ENCODE data around the gene USP11.
A peak's percentile ranks its signal among the peaks of the same experiment; 100 is the strongest.

Gene USP11

GRCh38 chrX:47240619-47241018 lies 7.8 kb downstream of the USP11 start:
- TF ChIP-seq GATA2 (IDR thresholded peaks at IDR 0.05; ENCODE audit: low read depth, low read length), result no peak
- TF ChIP-seq GATA3 (IDR thresholded peaks at IDR 0.05; ENCODE audit: low read depth, low read length), result no peak

DNA sequence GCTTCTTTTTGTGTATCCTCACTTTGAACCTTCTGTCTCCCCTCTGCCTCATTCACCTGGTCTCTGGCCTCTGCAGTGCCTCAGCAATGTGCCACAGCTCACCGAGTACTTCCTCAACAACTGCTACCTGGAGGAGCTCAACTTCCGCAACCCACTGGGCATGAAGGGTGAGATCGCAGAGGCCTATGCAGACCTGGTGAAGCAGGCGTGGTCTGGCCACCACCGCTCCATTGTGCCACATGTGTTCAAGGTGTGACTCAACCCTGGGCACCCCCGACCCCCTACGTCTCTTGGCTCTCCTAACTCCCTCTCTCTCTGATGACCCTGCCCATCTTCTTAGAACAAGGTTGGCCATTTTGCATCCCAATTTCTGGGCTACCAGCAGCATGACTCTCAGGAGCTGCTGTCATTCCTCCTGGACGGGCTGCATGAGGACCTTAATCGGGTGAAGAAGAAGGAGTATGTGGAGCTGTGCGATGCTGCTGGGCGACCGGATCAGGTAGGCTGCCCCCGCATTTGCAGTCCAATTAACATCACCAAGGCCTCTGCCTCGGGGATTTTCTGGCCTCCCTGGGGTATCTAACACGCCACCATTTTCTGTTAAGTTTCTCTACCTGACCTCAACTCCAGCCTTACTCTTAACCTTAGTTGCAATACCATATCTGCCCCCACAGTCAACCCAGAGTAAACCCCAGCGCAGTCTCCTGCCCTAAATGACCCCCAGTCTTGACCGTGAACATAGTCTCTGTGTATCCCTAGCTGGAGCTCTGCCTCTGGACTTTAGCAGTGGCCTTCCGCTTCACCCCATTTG lies 8.6 kb downstream of the USP11 start:
- TF ChIP-seq GATA2 (IDR thresholded peaks at IDR 0.05; ENCODE audit: low read depth, low read length), result no peak
- TF ChIP-seq GATA3 (IDR thresholded peaks at IDR 0.05; ENCODE audit: low read depth, low read length), result no peak

GRCh38 chrX:47242321-47242720 lies 9.5 kb downstream of the USP11 start:
- TF ChIP-seq GATA2 (IDR thresholded peaks at IDR 0.05; ENCODE audit: low read depth, low read length) (no peak), GATA3 (IDR thresholded peaks at IDR 0.05; ENCODE audit: low read depth, low read length) (no peak)

DNA sequence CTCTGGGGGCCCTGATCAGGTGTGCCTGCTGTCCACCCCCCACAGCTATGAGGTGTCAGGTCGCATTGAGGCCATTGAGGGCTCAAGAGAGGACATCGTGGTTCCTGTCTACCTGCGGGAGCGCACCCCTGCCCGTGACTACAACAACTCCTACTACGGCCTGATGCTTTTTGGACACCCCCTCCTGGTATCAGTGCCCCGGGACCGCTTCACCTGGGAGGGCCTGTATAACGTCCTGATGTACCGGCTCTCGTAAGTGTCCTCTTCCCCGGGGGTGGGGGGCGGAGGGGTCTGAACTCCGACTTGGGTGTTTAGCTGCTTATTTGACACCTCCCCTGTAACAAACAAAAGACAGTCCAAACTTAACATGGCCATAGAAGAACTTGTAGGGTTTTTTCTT lies 10.5 kb downstream of the USP11 start:
- TF ChIP-seq GATA2 (IDR thresholded peaks at IDR 0.05; ENCODE audit: low read depth, low read length), result no peak
- TF ChIP-seq GATA3 (IDR thresholded peaks at IDR 0.05; ENCODE audit: low read depth, low read length), result no peak

DNA sequence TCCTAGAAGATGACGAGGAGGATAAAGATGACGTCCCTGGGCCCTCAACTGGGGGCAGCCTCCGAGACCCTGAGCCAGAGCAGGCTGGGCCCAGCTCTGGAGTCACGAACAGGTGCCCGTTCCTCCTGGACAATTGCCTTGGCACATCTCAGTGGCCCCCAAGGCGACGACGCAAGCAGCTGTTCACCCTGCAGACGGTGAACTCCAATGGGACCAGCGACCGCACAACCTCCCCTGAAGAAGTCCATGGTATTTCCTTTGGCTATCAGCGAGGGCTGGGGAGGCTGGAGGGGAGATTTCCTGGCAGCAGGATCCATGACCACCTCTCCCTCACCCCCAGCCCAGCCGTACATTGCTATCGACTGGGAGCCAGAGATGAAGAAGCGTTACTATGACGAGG lies 11.9 kb downstream of the USP11 start:
- no peak for TF ChIP-seq GATA2 (IDR thresholded peaks at IDR 0.05; ENCODE audit: low read depth, low read length)
- no peak for TF ChIP-seq GATA3 (IDR thresholded peaks at IDR 0.05; ENCODE audit: low read depth, low read length)

GRCh38 chrX:47245156-47245555 lies 12.3 kb downstream of the USP11 start:
- no peak for TF ChIP-seq GATA2 (IDR thresholded peaks at IDR 0.05; ENCODE audit: low read depth, low read length)
- no peak for TF ChIP-seq GATA3 (IDR thresholded peaks at IDR 0.05; ENCODE audit: low read depth, low read length)

DNA sequence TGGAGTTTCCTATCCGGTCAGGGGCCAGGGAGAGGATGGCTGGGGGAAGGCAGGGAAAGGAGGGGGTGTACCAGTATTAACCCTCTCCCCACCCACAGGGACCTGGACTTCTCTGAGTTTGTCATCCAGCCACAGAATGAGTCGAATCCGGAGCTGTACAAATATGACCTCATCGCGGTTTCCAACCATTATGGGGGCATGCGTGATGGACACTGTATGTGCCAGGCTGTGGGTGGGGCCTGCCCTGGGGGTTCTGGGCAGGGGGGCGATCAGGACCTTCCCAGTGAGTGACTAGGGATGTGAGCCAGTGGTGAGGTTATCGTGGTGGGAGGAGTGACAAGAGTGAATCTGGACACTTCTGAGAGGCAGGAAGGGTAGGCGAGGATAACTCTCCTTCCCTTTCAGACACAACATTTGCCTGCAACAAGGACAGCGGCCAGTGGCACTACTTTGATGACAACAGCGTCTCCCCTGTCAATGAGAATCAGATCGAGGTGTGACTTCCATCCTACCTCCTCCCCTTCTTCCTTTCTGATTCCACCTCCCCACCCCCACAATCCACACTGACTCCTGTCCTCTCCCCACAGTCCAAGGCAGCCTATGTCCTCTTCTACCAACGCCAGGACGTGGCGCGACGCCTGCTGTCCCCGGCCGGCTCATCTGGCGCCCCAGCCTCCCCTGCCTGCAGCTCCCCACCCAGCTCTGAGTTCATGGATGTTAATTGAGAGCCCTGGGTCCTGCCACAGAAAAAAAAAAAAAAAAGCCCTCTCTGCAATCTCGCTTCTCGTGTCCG lies 14.6 kb downstream of the USP11 start:
- TF ChIP-seq GATA3 (IDR thresholded peaks at IDR 0.05; ENCODE audit: low read depth, low read length) (no peak), GATA2 (IDR thresholded peaks at IDR 0.05; ENCODE audit: low read depth, low read length) (no peak)

DNA sequence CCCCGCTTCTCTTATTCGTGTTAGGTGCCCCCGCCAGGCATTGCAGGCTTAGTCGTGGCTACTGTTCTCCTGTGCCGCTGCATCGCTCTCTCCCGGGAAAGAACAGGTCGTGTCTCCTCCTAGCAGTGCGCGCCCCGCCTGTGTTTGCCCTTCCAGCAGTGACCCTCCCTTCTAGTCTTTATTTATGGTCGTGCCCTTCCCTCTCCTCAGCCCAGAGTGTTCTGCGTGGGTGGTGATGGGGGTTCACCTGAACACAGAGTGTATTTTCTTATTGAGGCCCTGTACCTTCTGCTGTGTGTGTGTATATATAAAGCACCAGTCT lies 15.2 kb downstream of the USP11 start:
- TF ChIP-seq GATA3 (IDR thresholded peaks at IDR 0.05; ENCODE audit: low read depth, low read length) (no peak), GATA2 (IDR thresholded peaks at IDR 0.05; ENCODE audit: low read depth, low read length) (no peak)

DNA sequence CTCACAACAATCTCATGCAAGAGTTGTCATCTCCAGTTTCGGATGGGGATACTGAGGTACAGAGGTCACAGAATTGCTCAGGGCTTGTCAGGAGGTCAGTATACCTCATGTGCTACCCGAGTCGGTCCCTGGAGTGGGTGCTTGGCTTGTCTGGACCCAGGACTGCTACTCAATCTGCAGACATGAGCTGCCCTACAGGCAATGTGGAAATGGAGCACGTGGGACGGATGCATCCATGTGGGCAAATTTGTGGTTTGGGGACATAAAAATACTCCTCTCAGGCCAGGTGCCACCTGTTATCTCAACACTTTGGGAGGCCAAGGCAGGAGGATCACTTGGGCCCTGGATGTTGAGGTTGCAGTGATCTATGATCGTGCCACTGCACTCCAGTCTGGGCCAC lies 15.8 kb downstream of the USP11 start:
- TF ChIP-seq GATA3 (IDR thresholded peaks at IDR 0.05; ENCODE audit: low read depth, low read length), result no peak
- TF ChIP-seq GATA2 (IDR thresholded peaks at IDR 0.05; ENCODE audit: low read depth, low read length), result no peak

GRCh38 chrX:47250017-47250347 lies 17.2 kb downstream of the USP11 start:
- TF ChIP-seq GATA2 (IDR thresholded peaks at IDR 0.05; ENCODE audit: low read depth, low read length) (peak; percentile 45; the same call in 1 of the 2 replicates), GATA3 (IDR thresholded peaks at IDR 0.05; ENCODE audit: low read depth, low read length) (no peak)

- TF ChIP-seq GATA2 (IDR thresholded peaks at IDR 0.05; ENCODE audit: low read depth, low read length) (no peak), GATA3 (IDR thresholded peaks at IDR 0.05; ENCODE audit: low read depth, low read length) (no peak)
Measured at GRCh38 chrX:47264483-47265173, 31.8 kb downstream of the USP11 start.

DNA sequence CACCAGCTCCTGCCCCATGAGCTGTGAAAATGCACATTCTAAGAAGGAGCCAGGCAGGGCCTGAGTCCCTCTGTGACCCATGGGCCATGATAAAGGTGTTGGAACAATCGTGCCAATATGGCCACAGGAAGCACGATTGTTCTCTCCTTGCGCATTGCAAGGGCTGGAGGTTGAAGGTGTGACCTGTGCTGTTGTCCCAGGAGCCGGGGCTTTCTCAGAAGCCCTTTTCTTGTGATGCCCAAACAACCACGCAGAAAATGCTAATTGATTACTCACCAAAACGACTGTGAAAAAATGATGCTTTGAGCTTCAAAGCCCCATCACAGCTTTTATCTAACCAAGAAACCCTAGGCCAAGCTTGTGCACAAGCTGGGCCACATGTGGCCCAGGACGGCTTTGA lies 33.8 kb downstream of the USP11 start:
- TF ChIP-seq GATA3 (IDR thresholded peaks at IDR 0.05; ENCODE audit: low read depth, low read length), result no peak
- TF ChIP-seq GATA2 (IDR thresholded peaks at IDR 0.05; ENCODE audit: low read depth, low read length), result no peak

GRCh38 chrX:47272013-47272408 lies 39.2 kb downstream of the USP11 start:
- TF ChIP-seq GATA2 (IDR thresholded peaks at IDR 0.05; ENCODE audit: low read depth, low read length) (no peak), GATA3 (IDR thresholded peaks at IDR 0.05; ENCODE audit: low read depth, low read length) (no peak)

- no peak for TF ChIP-seq GATA2 (IDR thresholded peaks at IDR 0.05; ENCODE audit: low read depth, low read length)
- no peak for TF ChIP-seq GATA3 (IDR thresholded peaks at IDR 0.05; ENCODE audit: low read depth, low read length)
Measured at GRCh38 chrX:47273011-47273730, 40.4 kb downstream of the USP11 start.
